Naive thymus-derived CD8-positive, alpha-beta T cell (primary cell): Measurements from ENCODE around the gene SCAI. TPM values are rescaled to one million over a fixed set of nuclear protein-coding genes. Genes with fewer than 3 reads are reported as not detected.
"Not testable (repeated sequence)": the region's sequence is repeated elsewhere in the genome, so short reads cannot be mapped to it uniquely, and the experiment has no call there.

Source experiments
- ATAC-seq, 2 donors: fragments of 150-1000 bp; cut with Tn5 transposase in 1 of 2; sonication (Bioruptor Pico), chemical (Tn5 transposase) in 1 of 2; 1 replicate in 1 of 2; 2 replicates in 1 of 2; pipeline ENCODE4 v1.10.0; 2021; ENCODE audit warnings: mild to moderate bottlenecking in 2 of 2, moderate library complexity in 2 of 2
- POLR2A ChIA-PET: fragments of 350-600 bp; sonication (Branson Sonifier 250); formaldehyde crosslinking; loops from one replicate; lab custom pipeline; 2021; ENCODE audit warnings: antibody characterized with exemption; lab: Charles Lee
- DNase-seq, 10 donors: peaks; one replicate each; pipeline versions ENCODE4 v3.0.0 to v3.0.0-alpha.2; 2020 to 2022
- H3K27ac Mint-ChIP-seq, 10 donors: one replicate each; pipeline ENCODE4 v1.8.0; 2020 to 2022; ENCODE audit warnings: mild to moderate bottlenecking in 10 of 10, mixed read lengths in 10 of 10, moderate library complexity in 4 of 10, inconsistent platforms in 1 of 10
- H3K27me3 Mint-ChIP-seq, 5 donors: one replicate each; pipeline ENCODE4 v1.8.0; 2021 to 2022; ENCODE audit warnings: mixed read lengths in 5 of 5
- H3K36me3 Mint-ChIP-seq, 3 donors: one replicate each; pipeline ENCODE4 v1.8.0; 2020 to 2022; ENCODE audit warnings: mixed read lengths in 3 of 3, mild to moderate bottlenecking in 2 of 3, inconsistent platforms in 1 of 3
- H3K4me1 Mint-ChIP-seq, 4 donors: one replicate each; pipeline ENCODE4 v1.8.0; 2021 to 2022; ENCODE audit warnings: mixed read lengths in 4 of 4
- H3K4me3 Mint-ChIP-seq, 10 donors: one replicate each; pipeline ENCODE4 v1.8.0; 2020 to 2022; ENCODE audit warnings: mild to moderate bottlenecking in 10 of 10, mixed read lengths in 10 of 10, moderate library complexity in 6 of 10, inconsistent platforms in 1 of 10
- H3K9me3 Mint-ChIP-seq, 9 donors: one replicate each; pipeline ENCODE4 v1.8.0; 2020 to 2022; ENCODE audit warnings: mixed read lengths in 9 of 9, mild to moderate bottlenecking in 3 of 9, inconsistent platforms in 1 of 9, moderate library complexity in 1 of 9
- polyA plus RNA-seq, 3 donors: library from polyadenylated mRNA; unstranded; fragments of 300-500 nt; fragmentation: Illumina TruSeq; gene quantifications; one replicate each; pipeline ENCODE4 v1.2.3, GENCODE V29; 2021
- total RNA-seq, 8 experiments: library from RNA in 2 of 8; stranded (reverse) in 2 of 8; gene quantifications; one replicate each; pipeline ENCODE4 v1.2.3 and lab custom pipeline; 2021 to 2026

Gene SCAI
- total RNA-seq (10 to 100 TPM; 15.3 to 15.7 TPM), polyA plus RNA-seq (1 to 10 TPM; 1.1 to 3.9 (median 3.7) TPM), total RNA-seq (lab: John Stamatoyannopoulos, UW) (8.1 to 24.6 (median 21.6) reads per million in 6 experiments)

GRCh38 chr9:125143377-125144090 lies at the start of gene SCAI:
Gene SCAI, minus strand, starts transcription at chr9:125143528. Its CDS starts 91 bp downstream, at chr9:125143437.
- Mint-ChIP-seq H3K9me3 (no peaks in the 10 kb centered on the region), H3K4me1 (peaks cover 16 to 39% (median 32%) of the 10 kb centered on the region in 4 donors), H3K27ac (peak within 1 kb of the TSS; percentile 61 to 93 (median 90)), H3K36me3 (peaks cover 0 to 20% (median 4%) of the 10 kb centered on the region in 3 donors), H3K27me3 (no peaks in the 10 kb centered on the region), H3K4me3 (peak within 1 kb of the TSS; percentile 85 to 100 (median 96))
- ATAC-seq (peak; percentile 98 to 99), DNase-seq (peak; percentile 93 to 99 (median 98))
- POLR2A ChIA-PET: interaction anchor here (0.6 to 3.7 kb wide), 9 partner anchors 10 to 282 kb away, joined by 3 to 14 read pairs (median 4); partner anchors contain the start of genes ARPC5L and RPL35

- ATAC-seq (peak; percentile 2 to 3), DNase-seq (peak in 2 of 10 donors; percentile 17 to 35)
- H3K4me1 Mint-ChIP-seq: peaks cover 20 to 80% (median 69%) of the 10 kb centered on the region in 4 donors
- peak overlapping the region; percentile 89 to 97 (median 96) for H3K27ac Mint-ChIP-seq
- H3K4me3 Mint-ChIP-seq: peak overlapping the region; percentile 92 to 98 (median 96)
- peaks cover 0 to 19% (median 2%) of the 10 kb centered on the region in 3 donors for H3K36me3 Mint-ChIP-seq
- H3K27me3 Mint-ChIP-seq: no peaks in the 10 kb centered on the region
- H3K9me3 Mint-ChIP-seq: no peaks in the 10 kb centered on the region
- POLR2A ChIA-PET: interaction anchor here (0.6 to 10.9 kb wide), 8 partner anchors 10 to 249 kb away, joined by 3 to 133 read pairs (median 3); partner anchors contain the start of genes GAPVD1, GOLGA1, HSPA5 and RABEPK
Measured at GRCh38 chr9:125190361-125190801, 47.1 kb upstream of the SCAI start.

GRCh38 chr9:125189361-125190289 lies 46.3 kb upstream of the SCAI start, which contains the start of gene PPP6C:
Gene PPP6C, minus strand, starts transcription at chr9:125189803. Its CDS starts 85 bp downstream, at chr9:125189718.
- peak; percentile 93 to 98 (median 96) for DNase-seq
- H3K4me1 Mint-ChIP-seq: peaks cover 20 to 79% (median 66%) of the 10 kb centered on the region in 4 donors

GRCh38 chr9:125189011-125189360 lies 45.7 kb upstream of the SCAI start:
- H3K27me3 Mint-ChIP-seq: no peaks in the 10 kb centered on the region
- peaks cover 19 to 76% (median 64%) of the 10 kb centered on the region in 4 donors for H3K4me1 Mint-ChIP-seq
- no peaks in the 10 kb centered on the region for H3K9me3 Mint-ChIP-seq
- H3K36me3 Mint-ChIP-seq: peaks cover 0 to 30% (median 5%) of the 10 kb centered on the region in 3 donors
- POLR2A ChIA-PET: interaction anchor here (5.7 to 10.9 kb wide), 2 partner anchors 11 to 53 kb away, joined by 64 to 133 read pairs; partner anchors contain the start of genes HSPA5 and RABEPK
- DNase-seq: peak in 4 of 10 donors; percentile 16 to 37 (median 32)
- peak overlapping the region; percentile 86 to 97 (median 95) for H3K27ac Mint-ChIP-seq
- H3K4me3 Mint-ChIP-seq: peak overlapping the region; percentile 92 to 98 (median 96)
- ATAC-seq: peak; percentile 4 to 6

More at GRCh38 chr9:125189361-125190289, 46.3 kb upstream of the SCAI start, which contains the start of gene PPP6C:
- H3K36me3 Mint-ChIP-seq: peaks cover 0 to 25% (median 2%) of the 10 kb centered on the region in 3 donors
- no peaks in the 10 kb centered on the region for H3K27me3 Mint-ChIP-seq
- ATAC-seq: peak; percentile 92
- peak within 1 kb of the TSS; percentile 89 to 97 (median 96) for H3K27ac Mint-ChIP-seq
- POLR2A ChIA-PET: interaction anchor here (0.6 to 10.9 kb wide), 5 partner anchors 11 to 248 kb away, joined by 3 to 133 read pairs (median 5); partner anchors contain the start of genes GOLGA1, HSPA5 and RABEPK
- peak within 1 kb of the TSS; percentile 92 to 98 (median 96) for H3K4me3 Mint-ChIP-seq
- H3K9me3 Mint-ChIP-seq: no peaks in the 10 kb centered on the region

GRCh38 chr9:125183561-125183960 lies 40.2 kb upstream of the SCAI start:
- Mint-ChIP-seq H3K4me3 (no peak overlapping the region), H3K36me3 (peaks cover 11 to 51% (median 15%) of the 10 kb centered on the region in 3 donors), H3K4me1 (peaks cover 38 to 79% (median 73%) of the 10 kb centered on the region in 4 donors), H3K27me3 (no peaks in the 10 kb centered on the region), H3K27ac (peak overlapping the region in 8 of 10 donors; percentile 1 to 49 (median 26)), H3K9me3 (peaks cover 0 to 5% (median 0%) of the 10 kb centered on the region in 9 donors)
- POLR2A ChIA-PET: no interaction called here
- no peak for ATAC-seq
- DNase-seq: no peak

- POLR2A ChIA-PET: no interaction called here
- H3K4me1 Mint-ChIP-seq: peaks cover 41 to 79% (median 75%) of the 10 kb centered on the region in 4 donors
- no peaks in the 10 kb centered on the region for H3K27me3 Mint-ChIP-seq
- peaks cover 0 to 5% (median 0%) of the 10 kb centered on the region in 9 donors for H3K9me3 Mint-ChIP-seq
- peak overlapping the region in 5 of 10 donors; percentile 13 to 51 (median 40) for H3K27ac Mint-ChIP-seq
- ATAC-seq: no peak
- H3K4me3 Mint-ChIP-seq: peak overlapping the region in 1 of 10 donors; percentile 27
- peaks cover 11 to 54% (median 18%) of the 10 kb centered on the region in 3 donors for H3K36me3 Mint-ChIP-seq
- no peak for DNase-seq
Measured at GRCh38 chr9:125183054-125183453, 39.7 kb upstream of the SCAI start.

- H3K27me3 Mint-ChIP-seq, ATAC-seq, POLR2A ChIA-PET, H3K9me3 Mint-ChIP-seq, DNase-seq: not testable (repeated sequence)
- Mint-ChIP-seq H3K4me3 (peak overlapping the region in 2 of 10 donors; percentile 21 to 26), H3K36me3 (peaks cover 11 to 52% (median 16%) of the 10 kb centered on the region in 3 donors), H3K27ac (peak overlapping the region in 5 of 10 donors; percentile 3 to 74 (median 65)), H3K4me1 (peaks cover 37 to 77% (median 72%) of the 10 kb centered on the region in 4 donors)
Measured at GRCh38 chr9:125181756-125182155, 38.4 kb upstream of the SCAI start.

- Mint-ChIP-seq H3K4me3 (peak overlapping the region in 1 of 10 donors; percentile 15), H3K9me3 (peaks cover 0 to 5% (median 0%) of the 10 kb centered on the region in 9 donors), H3K4me1 (peaks cover 43 to 83% (median 80%) of the 10 kb centered on the region in 4 donors), H3K27ac (peak overlapping the region in 6 of 10 donors; percentile 4 to 76 (median 37)), H3K27me3 (no peaks in the 10 kb centered on the region), H3K36me3 (peaks cover 11 to 52% (median 16%) of the 10 kb centered on the region in 3 donors)
- no peak for ATAC-seq
- POLR2A ChIA-PET: no interaction called here
- no peak for DNase-seq
Measured at GRCh38 chr9:125180876-125181275, 37.5 kb upstream of the SCAI start.

- Mint-ChIP-seq H3K27ac (peak overlapping the region in 6 of 10 donors; percentile 6 to 72 (median 60)), H3K36me3 (peaks cover 11 to 49% (median 16%) of the 10 kb centered on the region in 3 donors), H3K4me1 (peaks cover 44 to 78% (median 74%) of the 10 kb centered on the region in 4 donors)
- not testable (repeated sequence) for ATAC-seq, H3K4me3 Mint-ChIP-seq, DNase-seq, H3K27me3 Mint-ChIP-seq, H3K9me3 Mint-ChIP-seq
- POLR2A ChIA-PET: interaction anchor here (0.7 kb wide), 1 partner anchor 1562 kb away, joined by 3 read pairs; no protein-coding TSS in a partner anchor
Measured at GRCh38 chr9:125179776-125180175, 36.4 kb upstream of the SCAI start.

- Mint-ChIP-seq H3K9me3 (peaks cover 0 to 5% (median 0%) of the 10 kb centered on the region in 9 donors), H3K27ac (peak overlapping the region in 5 of 10 donors; percentile 12 to 77 (median 49)), H3K4me3 (no peak overlapping the region), H3K36me3 (peaks cover 2 to 45% (median 14%) of the 10 kb centered on the region in 3 donors), H3K27me3 (no peaks in the 10 kb centered on the region), H3K4me1 (peaks cover 38 to 80% (median 75%) of the 10 kb centered on the region in 4 donors)
- DNase-seq (no peak), ATAC-seq (no peak)
- POLR2A ChIA-PET: no interaction called here
Measured at GRCh38 chr9:125177888-125178287, 34.6 kb upstream of the SCAI start.

GRCh38 chr9:125176636-125177035 lies 33.3 kb upstream of the SCAI start:
- Mint-ChIP-seq H3K27ac (peak overlapping the region in 6 of 10 donors; percentile 18 to 90 (median 54)), H3K4me3 (no peak overlapping the region), H3K36me3 (peaks cover 0 to 44% (median 9%) of the 10 kb centered on the region in 3 donors), H3K27me3 (no peaks in the 10 kb centered on the region), H3K4me1 (peaks cover 40 to 79% (median 72%) of the 10 kb centered on the region in 4 donors), H3K9me3 (peaks cover 0 to 1% (median 0%) of the 10 kb centered on the region in 9 donors)
- POLR2A ChIA-PET: no interaction called here
- ATAC-seq (no peak), DNase-seq (no peak)
